Measurements from ENCODE around the gene FOXC1. TPM values are rescaled to one million over a fixed set of nuclear protein-coding genes. Genes with fewer than 3 reads are reported as not detected.

Gene FOXC1
- total RNA-seq, 6 donors from 2014 or later = 0.22 to 5.5 (median 2.2) TPM

DNA sequence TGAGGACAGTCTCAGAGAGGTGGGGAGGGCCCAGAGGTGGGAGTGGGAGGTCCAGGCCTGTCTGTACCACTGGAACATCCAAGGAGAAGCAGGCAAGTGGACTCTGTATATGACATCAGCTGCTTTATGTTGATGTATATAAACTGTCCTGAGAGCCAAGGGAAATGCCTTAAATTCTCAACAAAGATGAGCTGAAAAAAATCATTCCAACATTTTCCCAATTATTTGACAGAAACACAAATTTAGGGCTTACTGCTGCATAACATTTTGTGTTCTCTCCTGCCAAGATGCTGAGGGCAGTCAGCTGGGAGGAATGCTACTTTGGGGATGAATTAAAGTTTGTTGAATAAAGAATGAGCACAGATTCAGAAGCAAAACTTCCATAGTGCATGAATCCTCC is 52.8 kb downstream of the FOXC1 start:
- Histone ChIP-seq H3K27ac (no peak overlapping the region), H3K4me1 (no peaks in the 10 kb centered on the region), H3K4me3 (no peak overlapping the region), H3K36me3 (no peaks in the 10 kb centered on the region), H3K27me3 (no peaks in the 10 kb centered on the region), H3K9me3 (no peaks in the 10 kb centered on the region)
- DNase-seq = no peak
- TF ChIP-seq EP300 (IDR thresholded peaks at IDR 0.05) = no peak
- TF ChIP-seq, protein P1, sequence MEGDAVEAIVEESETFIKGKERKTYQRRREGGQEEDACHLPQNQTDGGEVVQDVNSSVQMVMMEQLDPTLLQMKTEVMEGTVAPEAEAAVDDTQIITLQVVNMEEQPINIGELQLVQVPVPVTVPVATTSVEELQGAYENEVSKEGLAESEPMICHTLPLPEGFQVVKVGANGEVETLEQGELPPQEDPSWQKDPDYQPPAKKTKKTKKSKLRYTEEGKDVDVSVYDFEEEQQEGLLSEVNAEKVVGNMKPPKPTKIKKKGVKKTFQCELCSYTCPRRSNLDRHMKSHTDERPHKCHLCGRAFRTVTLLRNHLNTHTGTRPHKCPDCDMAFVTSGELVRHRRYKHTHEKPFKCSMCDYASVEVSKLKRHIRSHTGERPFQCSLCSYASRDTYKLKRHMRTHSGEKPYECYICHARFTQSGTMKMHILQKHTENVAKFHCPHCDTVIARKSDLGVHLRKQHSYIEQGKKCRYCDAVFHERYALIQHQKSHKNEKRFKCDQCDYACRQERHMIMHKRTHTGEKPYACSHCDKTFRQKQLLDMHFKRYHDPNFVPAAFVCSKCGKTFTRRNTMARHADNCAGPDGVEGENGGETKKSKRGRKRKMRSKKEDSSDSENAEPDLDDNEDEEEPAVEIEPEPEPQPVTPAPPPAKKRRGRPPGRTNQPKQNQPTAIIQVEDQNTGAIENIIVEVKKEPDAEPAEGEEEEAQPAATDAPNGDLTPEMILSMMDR (IDR thresholded peaks at IDR 0.05) = no peak
- no peak for TF ChIP-seq POLR2A (IDR thresholded peaks at IDR 0.05)
- TF ChIP-seq POLR2AphosphoS5 (IDR thresholded peaks at IDR 0.05) = no peak
- ATAC-seq (ENCODE audit: low FRiP score in 2 of 2) = no peak

Other genes starting within 250 kb of the FOXC1 start
- gene FOXF2, start 220.3 kb upstream of the FOXC1 start, total RNA-seq = 10 to 100 TPM in 2 of 6 donors, 1 to 10 TPM in 4; 5.5 to 17.7 (median 8.8) TPM